ENCODE data around the gene LRSAM1. TPM values are rescaled to one million over a fixed set of nuclear protein-coding genes. Genes with fewer than 3 reads are reported as not detected.

LRSAM1 gene
- total and polyA plus RNA-seq, 5 donors: 14.4 to 23.8 (median 23.2) TPM

DNA sequence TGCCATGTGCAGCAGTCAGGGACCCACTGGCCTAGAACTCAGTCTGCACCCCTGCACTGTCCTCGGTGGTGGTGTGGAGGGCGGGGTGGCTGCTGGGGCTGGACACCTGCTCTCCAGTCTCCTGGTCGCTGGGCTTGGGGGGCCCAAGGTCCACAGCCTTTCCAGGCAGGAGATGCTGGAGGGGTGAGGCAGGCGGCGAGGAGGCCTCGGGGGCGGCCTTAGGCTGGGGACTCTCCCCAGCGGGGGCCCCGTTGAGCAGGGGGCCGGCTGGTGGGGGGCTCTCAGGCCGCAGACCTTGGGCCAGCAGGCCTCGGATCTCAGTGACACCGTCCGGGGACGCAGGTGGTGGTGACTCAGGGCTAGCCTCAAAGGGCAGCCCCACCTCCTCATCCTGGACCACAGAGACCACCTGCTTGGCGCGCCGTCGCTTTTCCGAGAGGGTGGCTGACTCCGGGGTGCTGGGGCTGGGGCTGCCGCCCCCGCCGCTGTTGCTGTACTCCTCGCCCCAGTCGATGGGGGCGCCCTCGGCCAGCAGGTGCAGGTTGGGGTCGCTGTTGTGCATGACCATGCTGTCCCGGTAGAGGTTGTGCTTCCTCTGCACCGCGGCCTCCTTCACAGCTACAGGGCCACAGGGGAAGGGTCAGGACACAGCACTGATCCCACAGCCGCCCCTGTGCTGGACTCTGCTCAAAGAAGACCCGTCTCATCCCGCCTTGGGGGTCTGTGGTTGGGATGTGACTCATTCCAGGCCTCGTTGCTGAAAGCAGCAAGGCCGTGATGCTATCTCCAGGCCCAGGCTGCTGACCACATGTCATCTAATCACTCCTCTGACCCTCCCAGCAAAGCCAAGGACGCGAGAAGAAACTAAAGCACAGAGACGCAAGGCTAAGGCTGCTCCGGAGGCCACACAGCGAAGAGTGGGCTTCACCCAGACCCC, 55.8 kb downstream of the LRSAM1 start:
- H3K27ac ChIP-seq (ENCODE audit: low read length): no peak overlapping the region
- peak in 2 of 3 donors; percentile 51 to 56 for DNase-seq
- WGBS: 83% methylated on average over 42 of the region's 42 CpGs
- no peaks in the 10 kb centered on the region for H3K9me3 ChIP-seq (ENCODE audit: control insufficient read depth, low read length)
- no peak for ATAC-seq
- H3K27me3 ChIP-seq (ENCODE audit: control insufficient read depth, insufficient read depth): no peaks in the 10 kb centered on the region
- H3K4me3 ChIP-seq (ENCODE audit: low read length): no peak overlapping the region
- intact Hi-C loops (cut with DNase I): loop anchor here in 2 of 4 donors (10.0 kb wide), 1 partner anchor 418 kb away; no protein-coding TSS in a partner anchor
- no peaks in the 10 kb centered on the region for H3K4me1 ChIP-seq (ENCODE audit: control insufficient read depth, insufficient read depth, low read length)

DNA sequence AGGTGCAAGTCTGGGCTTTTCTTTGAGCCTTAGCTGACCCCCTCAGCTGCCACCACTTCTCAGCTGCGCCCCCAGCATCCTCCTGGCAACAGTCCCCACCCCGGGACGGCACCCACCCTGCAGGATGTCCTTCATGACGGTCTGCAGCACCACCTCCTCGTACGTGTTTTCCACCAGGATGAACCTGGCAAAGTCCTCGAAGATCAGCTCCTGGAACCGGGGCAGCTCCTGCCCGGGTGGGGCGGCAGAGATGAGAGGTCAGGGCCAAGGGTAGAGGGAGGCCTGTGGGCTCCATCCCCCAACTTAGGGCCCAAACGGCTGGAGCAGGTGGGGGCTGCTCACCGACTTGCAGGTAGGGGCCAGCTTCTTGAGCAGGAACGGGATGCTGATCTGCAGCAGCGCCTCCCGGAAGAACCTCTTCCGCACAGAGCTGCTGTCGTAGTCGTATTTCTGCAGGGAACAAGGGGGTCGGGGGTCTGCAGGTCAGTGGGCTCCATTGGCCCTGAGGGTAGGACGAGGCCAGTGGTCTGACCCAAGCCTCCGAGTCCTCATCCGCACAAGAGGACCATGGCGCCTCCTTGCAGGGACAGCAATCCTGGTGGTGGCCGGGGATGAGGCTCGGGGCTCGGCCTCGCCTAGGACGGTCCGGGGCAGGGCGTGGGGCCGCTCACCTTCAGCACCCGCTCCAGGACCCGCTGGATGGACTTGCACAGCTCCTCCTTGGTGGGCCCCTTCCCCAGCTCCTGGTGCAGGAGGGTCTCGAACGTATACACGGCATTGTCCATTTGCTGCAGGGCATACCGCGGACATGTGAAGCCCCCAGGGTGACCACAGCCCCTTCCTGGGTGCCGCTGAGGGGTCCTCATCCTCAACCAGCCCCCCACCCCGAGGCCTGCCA, 56.7 kb downstream of the LRSAM1 start:
- no peak overlapping the region for H3K4me3 ChIP-seq (ENCODE audit: low read length)
- ATAC-seq (no peak), DNase-seq (peak in 1 of 3 donors; percentile 62)
- H3K4me1 ChIP-seq (ENCODE audit: control insufficient read depth, insufficient read depth, low read length): no peaks in the 10 kb centered on the region
- no peaks in the 10 kb centered on the region for H3K9me3 ChIP-seq (ENCODE audit: control insufficient read depth, low read length)
- 90% methylated on average over 40 of the region's 40 CpGs for WGBS
- intact Hi-C loops (cut with DNase I): loop anchor here in 2 of 4 donors (10.0 kb wide), 1 partner anchor 417 kb away; no protein-coding TSS in a partner anchor
- no peaks in the 10 kb centered on the region for H3K27me3 ChIP-seq (ENCODE audit: control insufficient read depth, insufficient read depth)
- H3K27ac ChIP-seq (ENCODE audit: low read length): no peak overlapping the region

- ATAC-seq (no peak), DNase-seq (peak in 1 of 3 donors; percentile 53)
- intact Hi-C loops (cut with DNase I): loop anchor here in 2 of 4 donors (10.0 kb wide), 1 partner anchor 416 kb away; no protein-coding TSS in a partner anchor
- WGBS: 86% methylated on average over 19 of the region's 19 CpGs
- no peaks in the 10 kb centered on the region for H3K9me3 ChIP-seq (ENCODE audit: control insufficient read depth, low read length)
- no peaks in the 10 kb centered on the region for H3K4me1 ChIP-seq (ENCODE audit: control insufficient read depth, insufficient read depth, low read length)
- H3K27ac ChIP-seq (ENCODE audit: low read length): no peak overlapping the region
- H3K27me3 ChIP-seq (ENCODE audit: control insufficient read depth, insufficient read depth): no peaks in the 10 kb centered on the region
- H3K4me3 ChIP-seq (ENCODE audit: low read length): no peak overlapping the region
Measured at GRCh38 chr9:127508901-127509260, 57.6 kb downstream of the LRSAM1 start.

DNA sequence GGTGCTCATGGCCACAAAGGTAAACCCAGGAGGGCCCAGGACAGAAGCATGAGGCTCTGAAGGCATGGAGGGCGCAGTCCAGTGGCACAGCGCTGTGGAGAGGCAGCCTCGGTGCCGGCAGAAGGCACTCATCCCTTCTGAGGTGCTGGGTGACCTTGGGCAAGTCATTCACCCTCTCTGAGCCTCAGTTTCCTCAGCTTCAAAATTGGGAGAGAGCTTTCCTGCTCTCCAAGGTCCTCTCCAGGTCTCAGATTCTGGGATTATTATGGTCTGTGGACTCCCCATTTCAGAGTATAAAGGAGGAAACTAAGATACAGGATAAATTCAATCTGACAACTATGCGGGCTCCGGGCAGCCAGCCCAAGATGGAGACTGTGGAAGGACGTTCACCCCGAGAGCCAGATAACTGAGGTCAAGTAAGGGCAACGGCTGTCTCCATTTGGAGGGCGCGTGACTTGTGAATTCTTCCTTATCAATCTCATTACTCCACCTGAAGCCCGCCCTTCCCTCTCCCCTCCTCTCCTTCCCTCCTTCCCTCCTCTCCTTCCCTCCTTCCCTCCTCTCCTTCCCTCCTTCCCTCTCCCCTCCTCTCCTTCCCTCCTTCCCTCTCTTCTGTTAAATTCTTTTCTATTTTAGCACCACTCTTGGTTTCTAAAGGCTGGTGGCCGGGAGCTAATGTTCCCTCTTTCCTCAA, 58.1 kb downstream of the LRSAM1 start:
- DNase-seq: peak in 2 of 3 donors; percentile 83 to 85
- WGBS: 33% methylated on average over 13 of the region's 13 CpGs
- H3K9me3 ChIP-seq (ENCODE audit: control insufficient read depth, low read length): no peaks in the 10 kb centered on the region
- peak in 1 of 2 donors; percentile 27 for ATAC-seq
- peak overlapping the region; percentile 32 for H3K27ac ChIP-seq (ENCODE audit: low read length)
- H3K4me3 ChIP-seq (ENCODE audit: low read length): no peak overlapping the region
- no peaks in the 10 kb centered on the region for H3K27me3 ChIP-seq (ENCODE audit: control insufficient read depth, insufficient read depth)
- H3K4me1 ChIP-seq (ENCODE audit: control insufficient read depth, insufficient read depth, low read length): no peaks in the 10 kb centered on the region
- intact Hi-C loops (cut with DNase I): loop anchor here in 2 of 4 donors (10.0 kb wide), 1 partner anchor 415 kb away; no protein-coding TSS in a partner anchor

DNA sequence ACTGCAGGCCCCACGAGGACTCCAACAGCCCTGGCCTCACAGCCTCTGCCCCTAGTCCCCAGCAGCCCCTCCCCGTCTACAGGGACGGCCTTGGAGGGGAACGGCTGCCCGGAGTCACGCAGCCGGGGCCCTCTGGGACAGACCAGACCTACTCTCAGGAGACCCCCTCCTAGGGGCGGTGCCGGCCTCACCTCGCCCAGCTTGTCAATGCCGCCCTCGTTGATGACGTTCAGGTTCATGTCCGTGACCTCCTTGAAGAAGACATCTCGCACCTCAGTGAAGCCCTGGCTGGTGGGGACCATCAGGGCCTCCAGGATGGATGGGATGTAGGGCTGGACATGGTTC, 58.6 kb downstream of the LRSAM1 start:
- ATAC-seq: peak; percentile 33
- intact Hi-C loops (cut with DNase I): loop anchor here in 2 of 4 donors (10.0 kb wide), 1 partner anchor 415 kb away; no protein-coding TSS in a partner anchor
- no peak overlapping the region for H3K4me3 ChIP-seq (ENCODE audit: low read length)
- no peaks in the 10 kb centered on the region for H3K9me3 ChIP-seq (ENCODE audit: control insufficient read depth, low read length)
- no peaks in the 10 kb centered on the region for H3K27me3 ChIP-seq (ENCODE audit: control insufficient read depth, insufficient read depth)
- peak in 1 of 3 donors; percentile 80 for DNase-seq
- H3K27ac ChIP-seq (ENCODE audit: low read length): peak overlapping the region; percentile 32
- 47% methylated on average over 15 of the region's 15 CpGs for WGBS
- no peaks in the 10 kb centered on the region for H3K4me1 ChIP-seq (ENCODE audit: control insufficient read depth, insufficient read depth, low read length)

DNA sequence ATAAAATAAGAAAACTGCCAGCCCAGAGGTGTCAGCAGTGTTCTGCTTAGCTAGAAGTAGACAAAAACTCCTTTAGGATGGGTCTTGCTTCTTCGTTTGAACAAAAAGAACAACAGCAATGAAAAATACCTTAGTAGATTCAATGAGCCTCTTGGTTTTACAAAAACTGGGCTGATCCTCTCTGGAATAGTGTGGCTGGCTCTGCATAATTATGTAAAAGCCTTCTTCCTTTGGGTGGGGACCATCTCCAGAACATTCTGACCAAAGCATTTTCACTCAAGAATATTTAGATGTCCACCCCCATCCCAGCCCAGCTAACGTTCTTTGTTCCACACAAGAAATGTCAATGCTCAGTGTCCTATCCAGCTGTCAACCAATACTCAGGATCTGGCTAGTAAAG, 63.2 kb downstream of the LRSAM1 start:
- no peak overlapping the region for H3K4me3 ChIP-seq (ENCODE audit: low read length)
- WGBS: 57% methylated on average over 2 of the region's 2 CpGs
- H3K9me3 ChIP-seq (ENCODE audit: control insufficient read depth, low read length): no peaks in the 10 kb centered on the region
- H3K27ac ChIP-seq (ENCODE audit: low read length): no peak overlapping the region
- H3K27me3 ChIP-seq (ENCODE audit: control insufficient read depth, insufficient read depth): no peaks in the 10 kb centered on the region
- no peak for DNase-seq
- no peaks in the 10 kb centered on the region for H3K4me1 ChIP-seq (ENCODE audit: control insufficient read depth, insufficient read depth, low read length)
- ATAC-seq: no peak
- intact Hi-C loops (cut with DNase I): no loop called here

GRCh38 chr9:127516835-127517607, 65.7 kb downstream of the LRSAM1 start:
- intact Hi-C loops (cut with DNase I): no loop called here
- WGBS: 94% methylated on average over 26 of the region's 26 CpGs
- Histone ChIP-seq H3K4me3 (ENCODE audit: low read length) (no peak overlapping the region), H3K27ac (ENCODE audit: low read length) (no peak overlapping the region), H3K4me1 (ENCODE audit: control insufficient read depth, insufficient read depth, low read length) (peaks cover 3% of the 10 kb centered on the region), H3K27me3 (ENCODE audit: control insufficient read depth, insufficient read depth) (no peaks in the 10 kb centered on the region), H3K9me3 (ENCODE audit: control insufficient read depth, low read length) (no peaks in the 10 kb centered on the region)
- DNase-seq (peak in 1 of 3 donors; percentile 63), ATAC-seq (no peak)

DNA sequence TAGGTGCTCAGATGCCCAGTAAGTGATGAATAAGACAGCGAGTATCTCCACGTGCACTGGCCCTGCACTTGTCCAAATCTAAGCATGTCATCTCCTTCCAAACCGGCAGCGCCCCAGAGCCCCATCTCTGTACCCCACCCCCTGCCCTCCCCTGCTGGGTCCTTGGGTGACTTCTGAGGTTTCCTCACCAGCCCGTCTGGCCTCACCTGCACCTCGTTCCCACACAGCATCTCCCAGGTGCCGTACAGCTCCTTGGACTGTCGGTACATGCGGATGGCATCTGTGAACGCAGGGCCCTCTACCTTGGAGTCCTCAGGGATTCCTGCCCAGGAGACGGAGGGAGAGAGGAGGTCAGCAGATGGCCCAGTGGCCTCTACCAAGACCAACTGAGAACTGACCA, 66.3 kb downstream of the LRSAM1 start:
- Histone ChIP-seq H3K9me3 (ENCODE audit: control insufficient read depth, low read length) (no peaks in the 10 kb centered on the region), H3K27me3 (ENCODE audit: control insufficient read depth, insufficient read depth) (no peaks in the 10 kb centered on the region), H3K4me1 (ENCODE audit: control insufficient read depth, insufficient read depth, low read length) (peaks cover 6% of the 10 kb centered on the region), H3K4me3 (ENCODE audit: low read length) (no peak overlapping the region), H3K27ac (ENCODE audit: low read length) (no peak overlapping the region)
- intact Hi-C loops (cut with DNase I): no loop called here
- WGBS: 96% methylated on average over 11 of the region's 11 CpGs
- DNase-seq (peak in 1 of 3 donors; percentile 12), ATAC-seq (no peak)

DNA sequence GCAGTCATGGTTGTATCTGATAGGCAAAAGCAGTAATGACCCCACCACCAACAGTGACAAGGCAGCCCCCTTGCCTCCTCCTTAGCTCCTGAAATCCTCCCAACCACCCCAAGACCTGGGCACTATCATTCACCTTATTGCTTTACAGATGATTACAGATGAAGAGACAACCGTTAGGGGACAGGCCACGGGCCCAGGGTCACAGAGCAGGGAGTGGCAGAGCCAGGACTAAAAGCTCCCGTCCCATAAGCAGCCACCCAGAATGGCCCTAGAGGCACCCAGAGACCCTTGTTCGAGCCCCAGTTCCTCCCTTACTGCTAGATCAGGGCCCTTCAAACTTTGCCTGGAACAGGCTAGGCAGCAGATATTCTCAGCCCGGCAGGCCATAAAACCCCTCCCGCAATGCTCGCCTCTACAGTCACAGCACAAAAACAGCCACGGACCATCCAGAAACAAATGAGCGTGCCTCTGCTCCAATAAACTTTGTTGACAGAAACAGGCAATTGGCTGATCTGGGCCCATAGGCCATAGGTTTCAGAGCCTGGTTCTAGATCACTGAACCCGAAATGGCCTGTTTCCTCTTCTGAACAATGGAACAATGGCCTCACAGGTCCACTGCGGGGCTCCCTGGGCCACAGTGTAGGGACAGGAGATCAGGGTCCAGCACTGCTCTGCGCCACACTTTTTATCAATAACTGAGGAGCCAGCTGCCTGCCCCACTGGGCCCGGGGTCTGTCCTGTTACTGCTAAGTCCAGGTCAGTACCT, 67.0 kb downstream of the LRSAM1 start:
- H3K9me3 ChIP-seq (ENCODE audit: control insufficient read depth, low read length): no peaks in the 10 kb centered on the region
- ATAC-seq (no peak), DNase-seq (peak in 1 of 3 donors; percentile 46)
- no peaks in the 10 kb centered on the region for H3K27me3 ChIP-seq (ENCODE audit: control insufficient read depth, insufficient read depth)
- intact Hi-C loops (cut with DNase I): no loop called here
- peak overlapping the region; percentile 27 for H3K27ac ChIP-seq (ENCODE audit: low read length)
- WGBS: 78% methylated on average over 13 of the region's 13 CpGs
- peaks cover 6% of the 10 kb centered on the region for H3K4me1 ChIP-seq (ENCODE audit: control insufficient read depth, insufficient read depth, low read length)
- H3K4me3 ChIP-seq (ENCODE audit: low read length): no peak overlapping the region

Measured in right cardiac atrium (tissue), 5 donors.